Measurements from ENCODE around the gene AVP. TPM values are rescaled to one million over a fixed set of nuclear protein-coding genes. Genes with fewer than 3 reads are reported as not detected.

Gene AVP
- total RNA-seq, 2 experiments from 2014 or later: not detected

DNA sequence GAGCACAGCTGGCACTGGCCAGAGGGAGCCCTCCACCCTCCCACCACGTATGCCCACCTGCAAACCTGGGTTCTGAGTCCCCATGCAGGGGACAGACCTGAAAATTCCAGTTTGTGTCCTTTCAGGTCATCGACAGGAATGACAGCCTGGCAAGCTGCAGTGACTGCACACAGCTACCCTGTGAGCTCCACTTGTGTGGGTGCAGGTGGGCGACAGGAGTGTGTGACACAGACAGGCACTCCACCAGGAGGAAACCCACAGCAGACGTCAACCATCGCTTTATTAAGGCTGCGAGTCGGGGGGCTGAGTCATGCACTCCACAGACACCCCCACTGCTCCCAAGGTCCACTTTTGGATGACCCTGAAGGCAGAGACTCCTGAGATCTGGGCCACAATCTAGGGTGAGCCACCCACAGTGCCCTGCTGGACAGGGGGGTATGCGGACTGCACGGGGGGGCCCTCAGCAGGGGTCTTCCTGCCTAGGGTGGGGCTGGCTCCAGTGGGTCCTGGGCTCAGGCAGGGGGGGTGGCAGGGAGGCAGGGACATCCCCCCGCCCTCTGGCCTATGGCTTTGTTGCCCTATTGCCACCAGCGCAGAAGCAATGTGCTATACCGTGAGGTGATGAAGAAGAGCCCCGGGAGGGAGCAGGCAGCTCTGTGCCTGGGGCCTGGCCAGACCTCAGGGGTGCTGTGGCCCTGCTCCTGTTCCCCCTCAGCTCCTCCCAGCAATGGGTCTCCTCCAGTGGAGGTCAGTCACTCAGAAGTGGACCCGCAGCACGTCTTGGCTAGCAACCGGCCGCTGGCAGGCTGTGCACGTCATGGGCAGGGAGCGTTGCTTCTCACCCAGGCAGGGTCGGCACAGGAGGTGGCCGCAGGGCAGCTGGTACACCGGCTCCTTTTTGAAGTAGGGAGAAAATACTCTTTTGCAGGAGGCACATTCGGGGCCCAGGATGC lies 25.1 kb upstream of the AVP start:
- Histone ChIP-seq H3K79me2 (ENCODE audit: insufficient read depth, low read depth, low read length) (no peaks in the 10 kb centered on the region), H3K9me3 (ENCODE audit: low read length) (no peaks in the 10 kb centered on the region), H3K27ac (ENCODE audit: low read depth, low read length, poor library complexity, severe bottlenecking) (no peak overlapping the region), H3K36me3 (ENCODE audit: insufficient read depth, low read length) (no peaks in the 10 kb centered on the region), H4K20me1 (ENCODE audit: insufficient read depth, low read length) (no peaks in the 10 kb centered on the region), H3K4me3 (ENCODE audit: low read depth, low read length, poor library complexity, severe bottlenecking) (no peak overlapping the region), H3K4me2 (ENCODE audit: low read length) (no peak overlapping the region), H2AFZ (ENCODE audit: low read length) (no peak overlapping the region), H3K9me2 (ENCODE audit: insufficient read depth, low read length) (no peaks in the 10 kb centered on the region), H3K4me1 (ENCODE audit: insufficient read depth, low read length, poor library complexity, severe bottlenecking) (no peaks in the 10 kb centered on the region)
- no peak for DNase-seq (ENCODE audit: low spot score)
- CTCF ChIA-PET (ENCODE audit: unreplicated experiment): no interaction called here
- intact Hi-C loops (cut with micrococcal nuclease; ENCODE audit: unreplicated experiment): no loop called here
- TF ChIP-seq EZH2phosphoT487 (IDR thresholded peaks at IDR 0.05; ENCODE audit: borderline replicate concordance, low read depth, low read length): no peak
- TF ChIP-seq, protein P1, sequence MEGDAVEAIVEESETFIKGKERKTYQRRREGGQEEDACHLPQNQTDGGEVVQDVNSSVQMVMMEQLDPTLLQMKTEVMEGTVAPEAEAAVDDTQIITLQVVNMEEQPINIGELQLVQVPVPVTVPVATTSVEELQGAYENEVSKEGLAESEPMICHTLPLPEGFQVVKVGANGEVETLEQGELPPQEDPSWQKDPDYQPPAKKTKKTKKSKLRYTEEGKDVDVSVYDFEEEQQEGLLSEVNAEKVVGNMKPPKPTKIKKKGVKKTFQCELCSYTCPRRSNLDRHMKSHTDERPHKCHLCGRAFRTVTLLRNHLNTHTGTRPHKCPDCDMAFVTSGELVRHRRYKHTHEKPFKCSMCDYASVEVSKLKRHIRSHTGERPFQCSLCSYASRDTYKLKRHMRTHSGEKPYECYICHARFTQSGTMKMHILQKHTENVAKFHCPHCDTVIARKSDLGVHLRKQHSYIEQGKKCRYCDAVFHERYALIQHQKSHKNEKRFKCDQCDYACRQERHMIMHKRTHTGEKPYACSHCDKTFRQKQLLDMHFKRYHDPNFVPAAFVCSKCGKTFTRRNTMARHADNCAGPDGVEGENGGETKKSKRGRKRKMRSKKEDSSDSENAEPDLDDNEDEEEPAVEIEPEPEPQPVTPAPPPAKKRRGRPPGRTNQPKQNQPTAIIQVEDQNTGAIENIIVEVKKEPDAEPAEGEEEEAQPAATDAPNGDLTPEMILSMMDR (conservative IDR thresholded peaks at IDR 0.05; ENCODE audit: low read length): no peak
- POLR2A ChIA-PET: interaction anchor here (0.7 kb wide), 1 partner anchor 172 kb away, joined by 3 read pairs; no protein-coding TSS in a partner anchor
- no TSS peak for BruUV-seq (replicated peaks)

DNA sequence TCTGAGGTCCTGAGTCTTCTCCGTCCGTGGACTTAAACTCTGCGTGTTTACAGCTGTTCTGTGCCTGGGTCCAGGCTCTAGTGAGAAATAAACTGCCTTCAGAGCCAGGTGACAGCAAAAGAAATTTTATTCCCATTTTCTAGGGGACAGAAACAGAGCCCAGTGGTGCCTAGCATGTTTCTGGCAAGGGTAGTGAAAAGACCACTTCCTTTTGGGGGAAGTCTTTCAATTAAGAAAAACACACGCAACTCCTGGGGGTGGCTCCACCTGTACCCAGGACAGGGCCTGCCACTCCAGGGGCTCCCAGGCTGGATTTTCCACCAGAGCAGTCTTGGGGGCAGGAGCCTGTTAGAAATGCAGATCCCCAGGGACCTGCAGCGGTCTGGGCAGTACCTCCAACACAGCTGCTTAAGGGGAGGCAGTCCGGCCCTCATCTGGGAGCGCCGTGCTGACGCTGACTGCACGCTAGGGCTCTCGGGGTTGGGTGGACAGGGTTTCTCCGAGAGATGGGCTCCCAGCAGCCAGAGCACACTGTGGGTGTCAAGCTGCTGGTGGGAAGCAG lies 23.0 kb upstream of the AVP start:
- no peaks in the 10 kb centered on the region for H3K4me1 ChIP-seq (ENCODE audit: insufficient read depth, low read length, poor library complexity, severe bottlenecking)
- DNase-seq (ENCODE audit: low spot score): no peak
- CTCF ChIA-PET (ENCODE audit: unreplicated experiment): no interaction called here
- H4K20me1 ChIP-seq (ENCODE audit: insufficient read depth, low read length): no peaks in the 10 kb centered on the region
- no peak overlapping the region for H3K4me3 ChIP-seq (ENCODE audit: low read depth, low read length, poor library complexity, severe bottlenecking)
- no peak overlapping the region for H2AFZ ChIP-seq (ENCODE audit: low read length)
- BruUV-seq (replicated peaks): no TSS peak
- H3K4me2 ChIP-seq (ENCODE audit: low read length): no peak overlapping the region
- intact Hi-C loops (cut with micrococcal nuclease; ENCODE audit: unreplicated experiment): no loop called here
- no peaks in the 10 kb centered on the region for H3K9me3 ChIP-seq (ENCODE audit: low read length)
- TF ChIP-seq EZH2phosphoT487 (IDR thresholded peaks at IDR 0.05; ENCODE audit: borderline replicate concordance, low read depth, low read length): no peak
- TF ChIP-seq, protein P1 (conservative IDR thresholded peaks at IDR 0.05; ENCODE audit: low read length): no peak
- H3K36me3 ChIP-seq (ENCODE audit: insufficient read depth, low read length): no peaks in the 10 kb centered on the region
- no peaks in the 10 kb centered on the region for H3K79me2 ChIP-seq (ENCODE audit: insufficient read depth, low read depth, low read length)
- POLR2A ChIA-PET: interaction anchor here (0.6 kb wide), 1 partner anchor 99 kb away, joined by 3 read pairs; no protein-coding TSS in a partner anchor
- H3K27ac ChIP-seq (ENCODE audit: low read depth, low read length, poor library complexity, severe bottlenecking): no peak overlapping the region
- no peaks in the 10 kb centered on the region for H3K9me2 ChIP-seq (ENCODE audit: insufficient read depth, low read length)

All from OCI-LY7 (cell line).